COLO668 (cell line): Measurements from ENCODE around the gene SIK2.
"Not testable (repeated sequence)": the region's sequence is repeated elsewhere in the genome, so short reads cannot be mapped to it uniquely, and the experiment has no call there.

Source experiments
- DNase-seq: peaks from one replicate; lab custom pipeline; 2025; ENCODE audit not compliant: unreplicated experiment; lab: John Stamatoyannopoulos, UW

SIK2 gene

DNA sequence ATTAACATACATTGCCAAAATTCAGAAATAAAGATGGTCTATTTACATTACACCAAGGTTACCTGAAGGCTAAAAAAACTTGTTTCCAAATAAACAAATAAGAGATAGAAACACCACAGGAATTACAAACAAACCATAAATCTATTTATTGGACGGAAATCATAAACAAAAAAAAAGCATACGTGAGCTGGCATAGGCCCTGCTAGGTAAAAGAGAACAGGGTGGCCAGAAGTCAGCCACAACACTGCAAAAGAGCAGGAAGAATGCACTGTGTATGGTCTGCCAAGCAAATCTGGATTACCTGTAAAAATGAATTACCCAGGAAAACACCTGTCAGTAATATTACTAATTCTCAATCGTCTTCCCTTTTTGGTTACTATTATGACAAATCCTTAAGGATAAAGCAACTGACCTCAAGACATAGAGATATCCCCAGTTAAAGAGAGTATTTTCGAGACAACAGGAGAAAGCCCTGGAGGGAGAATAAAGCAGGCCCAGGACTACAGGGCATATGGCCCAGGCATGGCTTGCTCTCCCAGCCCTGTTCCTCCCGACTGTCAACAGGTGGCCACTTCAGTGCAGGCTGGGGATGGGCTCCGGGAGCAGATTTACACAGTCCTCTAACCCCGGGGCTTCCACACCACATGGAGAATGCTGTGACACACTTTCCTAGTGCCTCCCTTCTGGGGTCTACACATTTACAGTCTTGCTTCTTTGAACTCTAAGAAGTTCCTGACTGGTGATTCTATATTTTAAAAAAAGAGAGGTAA lies 146.0 kb downstream of the SIK2 start:
- DNase-seq = no peak

DNA sequence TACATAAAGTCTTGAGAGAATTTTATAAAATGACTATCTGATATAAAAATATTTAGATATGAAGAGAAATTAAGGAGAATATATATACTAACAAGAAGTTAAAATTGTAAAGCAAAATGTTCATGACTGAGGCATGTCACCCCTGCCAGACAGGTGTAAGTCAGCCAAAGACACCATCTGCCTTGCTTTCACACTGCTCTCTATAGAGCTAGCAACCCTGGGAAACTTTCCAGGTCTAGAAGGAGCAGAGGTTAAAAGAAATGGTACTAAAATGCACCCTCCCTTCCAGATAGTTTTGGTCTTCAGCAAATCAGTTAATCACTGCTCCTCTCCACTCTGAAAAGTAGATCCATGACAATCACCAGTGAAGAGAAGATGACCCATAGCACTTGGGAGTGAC lies 147.4 kb downstream of the SIK2 start:
- no peak for DNase-seq

DNA sequence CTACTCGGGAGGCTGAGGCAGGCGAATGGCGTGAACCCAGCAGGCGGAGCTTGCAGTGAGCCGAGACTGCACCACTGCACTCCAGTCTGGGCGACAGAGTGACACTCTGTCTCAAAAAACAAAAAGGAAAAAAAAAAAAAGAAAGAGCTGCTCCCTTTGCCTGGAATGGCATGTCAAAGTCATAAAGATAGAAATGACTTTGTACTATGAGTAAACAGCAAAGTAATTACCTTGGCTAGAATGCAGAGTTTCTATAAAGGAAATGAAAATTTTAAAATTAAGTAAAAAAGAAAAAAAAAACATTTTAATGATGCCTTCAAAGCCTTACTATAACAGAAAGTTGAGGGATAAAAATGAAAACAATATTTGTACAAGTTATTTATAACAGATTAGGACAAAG lies 153.8 kb downstream of the SIK2 start:
- DNase-seq = no peak

DNA sequence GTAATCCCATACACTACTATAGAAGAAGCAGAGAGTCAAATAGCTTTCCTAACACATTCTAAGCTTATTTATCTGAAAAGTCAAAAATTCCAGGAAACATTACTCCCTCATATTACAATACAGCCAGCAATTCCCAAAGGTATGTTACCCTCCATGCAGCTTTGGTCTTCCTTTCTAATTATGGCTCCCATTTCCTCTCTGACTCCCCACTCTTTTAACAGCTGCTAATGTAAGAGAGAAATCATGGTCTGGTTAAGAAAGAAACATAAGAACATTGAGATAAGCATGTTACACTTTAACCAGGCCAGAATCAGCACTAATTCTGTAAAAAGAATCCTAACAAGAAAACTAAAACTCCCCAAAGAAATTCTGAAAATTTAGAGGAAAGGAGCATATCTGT lies 157.1 kb downstream of the SIK2 start:
- DNase-seq = no peak

DNA sequence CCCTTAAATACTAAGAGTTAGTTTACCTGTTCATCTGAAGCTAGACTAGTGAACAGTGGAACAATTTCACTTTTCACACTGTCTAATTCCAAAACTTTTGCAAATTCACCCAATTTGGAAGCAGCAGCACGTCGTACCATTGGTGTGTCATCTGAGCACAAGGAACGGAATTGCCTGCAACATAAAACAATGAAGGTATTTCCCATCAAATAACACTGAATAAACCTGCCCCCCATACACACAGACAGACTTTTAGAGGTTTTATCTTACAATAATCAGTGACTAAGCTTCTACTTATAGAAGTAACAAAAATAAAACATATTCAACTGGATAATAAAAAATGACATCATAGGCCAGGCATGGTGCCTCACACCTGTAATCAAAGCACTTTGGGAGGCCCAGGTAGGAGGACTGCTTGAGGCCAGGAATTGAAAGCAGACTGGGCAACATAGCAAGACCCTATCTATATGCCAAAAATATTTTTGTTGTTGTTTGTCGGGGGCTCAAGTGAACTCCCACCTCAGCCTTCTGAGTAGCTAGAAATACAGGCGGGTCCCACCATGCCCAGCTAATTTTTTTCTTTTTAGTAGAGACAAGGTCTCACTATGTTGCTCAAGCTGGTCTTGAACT lies 157.6 kb downstream of the SIK2 start:
- no peak for DNase-seq

DNA sequence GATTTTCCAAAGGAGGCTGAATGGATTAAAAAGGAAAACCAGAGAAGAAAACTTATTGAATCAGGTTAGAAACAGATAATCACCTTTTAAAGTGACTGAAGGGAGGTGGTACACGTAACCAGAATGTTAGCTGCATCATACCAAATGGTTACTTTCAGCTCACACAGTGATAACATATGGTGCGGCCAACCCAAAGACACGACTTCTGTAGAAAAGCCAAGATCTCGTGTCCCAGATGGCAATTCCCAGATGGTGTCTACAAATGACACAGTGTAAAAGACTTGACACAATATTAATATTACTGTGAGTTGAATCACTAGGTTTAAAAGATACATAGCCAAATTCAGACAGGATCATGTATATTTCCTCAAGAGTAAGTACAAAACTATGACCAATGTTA lies 158.8 kb downstream of the SIK2 start:
- DNase-seq = no peak

DNA sequence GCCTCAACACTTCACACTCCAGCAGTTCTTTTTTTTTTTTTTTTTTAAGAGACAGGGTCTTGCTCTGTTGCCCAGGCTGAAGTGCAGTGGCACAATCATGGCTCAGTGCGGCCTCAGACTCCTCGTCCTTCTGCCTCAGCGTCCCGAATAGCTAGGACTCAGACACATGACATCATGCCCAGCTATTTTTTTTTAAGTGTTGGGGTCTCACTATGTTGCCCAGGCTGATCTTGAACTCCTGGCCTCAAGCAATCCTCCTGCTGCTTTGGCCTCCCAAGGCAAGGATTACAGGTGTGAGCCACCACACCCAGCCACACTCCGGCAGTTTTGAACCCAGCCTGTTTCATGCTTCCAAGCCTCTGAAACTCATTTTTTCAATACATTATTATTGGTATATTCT lies 160.3 kb downstream of the SIK2 start:
- no peak for DNase-seq

DNA sequence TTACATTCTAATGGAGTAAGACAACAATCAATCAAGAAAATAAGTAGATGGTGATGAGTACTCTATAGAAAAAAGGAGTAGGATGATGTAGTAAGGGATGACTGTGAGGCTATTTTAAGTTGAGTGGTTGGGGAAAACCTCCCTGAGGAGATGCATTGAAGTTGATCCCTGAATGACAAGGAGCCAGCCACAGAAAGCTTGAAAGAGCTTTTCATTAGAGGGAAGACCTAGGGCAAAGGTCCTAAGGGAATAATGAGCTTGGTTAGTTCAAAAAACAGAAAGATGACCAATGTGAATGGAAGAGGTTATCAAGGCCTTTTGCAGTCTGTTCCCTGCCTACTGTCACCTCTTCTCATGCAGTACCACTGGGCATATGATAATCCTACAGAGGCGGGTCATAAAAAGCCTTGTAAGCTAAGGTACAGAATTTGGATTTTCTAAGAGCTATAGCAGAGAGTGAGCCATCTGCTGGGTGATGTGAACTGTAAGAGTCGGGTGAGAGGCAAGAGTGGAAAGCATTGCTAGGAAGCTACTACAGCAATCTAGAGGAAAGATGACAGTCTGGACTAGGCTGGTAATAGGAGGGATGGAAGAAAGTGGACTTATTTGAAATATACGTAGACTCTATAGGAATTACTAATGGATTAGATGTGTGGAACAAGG lies 160.9 kb downstream of the SIK2 start:
- no peak for DNase-seq

DNA sequence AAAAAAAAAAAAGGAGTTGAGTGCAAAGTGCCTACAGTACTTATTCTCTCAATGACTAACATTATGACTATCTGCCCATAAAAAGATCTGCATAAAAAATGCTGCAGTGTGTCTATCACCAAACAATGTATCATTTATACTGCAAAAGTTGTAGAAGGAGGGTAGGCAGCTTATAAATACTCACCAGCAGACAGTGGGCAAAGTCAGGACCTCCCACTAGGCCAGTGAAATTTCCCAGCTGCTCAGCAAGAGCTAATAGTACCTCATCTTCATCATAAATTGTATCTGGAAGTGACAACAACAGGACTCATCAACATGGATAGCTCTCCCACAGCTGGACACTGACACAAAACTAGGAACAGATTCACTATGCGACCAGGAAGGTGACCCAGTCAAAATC lies 162.4 kb downstream of the SIK2 start:
- no peak for DNase-seq

DNA sequence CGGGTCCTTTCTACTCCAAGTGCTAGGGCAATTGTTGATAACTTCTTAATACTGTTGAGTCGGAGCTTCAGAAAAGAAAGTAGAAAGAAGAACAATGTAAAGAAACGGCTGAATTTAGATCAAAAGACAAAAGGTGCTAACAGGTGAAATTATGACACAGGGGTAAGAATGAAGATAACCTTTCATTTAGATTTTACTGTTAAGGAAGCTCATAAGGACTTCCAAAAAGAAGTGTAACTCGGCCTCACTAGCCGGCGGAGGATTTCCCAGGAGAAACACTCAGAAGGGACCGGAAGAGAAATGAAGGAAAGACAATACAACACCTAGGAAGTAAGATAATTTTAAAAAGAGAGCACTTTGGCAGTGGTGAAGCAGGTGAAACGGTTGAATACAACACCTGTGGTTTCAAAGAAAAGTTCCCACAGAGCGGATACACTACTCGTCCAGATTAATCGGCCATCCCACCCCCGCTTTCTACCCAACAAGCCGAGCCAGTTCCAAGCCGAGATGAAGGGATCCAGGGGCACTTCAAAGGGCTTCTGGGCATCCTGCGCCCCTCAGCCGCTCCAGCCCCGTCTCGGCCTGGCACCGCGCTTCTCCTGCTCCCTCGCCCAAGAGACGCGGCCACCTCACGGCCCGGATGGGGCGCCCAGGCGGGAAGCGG lies 163.2 kb downstream of the SIK2 start:
- no peak for DNase-seq

DNA sequence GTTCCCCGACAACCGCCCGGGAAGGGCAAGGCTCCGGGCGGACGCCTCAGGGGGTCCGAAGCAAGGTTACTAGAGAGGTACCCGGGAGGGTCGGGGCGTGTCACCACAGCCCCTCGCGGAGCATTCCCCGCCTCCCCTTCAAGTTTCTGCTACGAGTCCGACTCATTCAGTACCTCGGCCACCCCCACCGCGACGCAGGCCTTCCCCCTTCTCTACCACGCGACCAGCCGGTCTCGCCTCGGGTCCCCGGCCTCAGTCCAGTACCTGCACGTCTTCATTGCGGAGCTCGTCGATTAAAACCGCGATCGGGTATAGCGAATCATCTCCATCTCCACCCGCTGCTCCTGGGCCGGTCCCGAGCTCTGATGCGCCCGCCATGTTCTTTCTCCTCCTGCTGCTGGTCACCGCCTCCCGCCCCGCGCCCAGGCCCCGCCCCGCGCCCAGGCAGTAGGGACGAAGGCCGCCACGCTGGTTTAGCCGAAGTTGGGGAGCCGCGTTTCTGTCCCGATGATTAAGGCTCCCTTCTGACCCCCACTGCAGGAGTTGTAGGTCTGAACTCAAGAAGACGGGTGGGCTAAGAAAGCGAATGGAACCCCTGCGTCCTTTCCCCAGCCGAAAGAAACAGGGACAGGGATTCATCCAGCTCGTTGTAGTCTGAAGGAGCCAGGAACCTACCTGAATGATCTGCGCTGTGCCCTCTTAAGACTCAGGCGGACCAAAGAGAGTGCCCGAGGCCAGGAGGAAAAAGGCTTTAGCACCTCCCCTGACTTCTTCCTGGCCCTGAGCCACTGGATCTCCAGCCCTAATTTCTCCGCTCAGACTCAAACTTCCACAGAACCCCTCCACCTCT lies 164.0 kb downstream of the SIK2 start, which contains the start of gene PPP2R1B:
Gene PPP2R1B (minus strand): TSS at position 406 of the 850 bp plus-strand sequence. CDS start 28 bp downstream, at position 378.
- DNase-seq = peak; percentile 74

DNA sequence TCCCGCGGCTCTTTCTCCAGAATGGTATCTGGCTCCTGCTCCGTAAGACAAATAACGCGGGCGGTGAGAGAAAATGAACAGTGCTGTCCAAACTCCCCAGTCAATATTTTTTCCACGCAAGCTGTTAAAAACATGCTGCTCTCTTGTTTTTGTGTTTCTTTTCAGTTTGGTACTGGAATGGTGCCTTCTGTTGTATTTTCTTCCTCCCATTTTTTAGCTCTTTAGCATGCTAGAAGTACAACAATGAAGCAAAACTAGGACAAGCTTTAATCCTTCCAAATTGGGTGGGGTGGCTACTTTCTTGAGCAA lies 164.5 kb downstream of the SIK2 start:
- DNase-seq = no peak

DNA sequence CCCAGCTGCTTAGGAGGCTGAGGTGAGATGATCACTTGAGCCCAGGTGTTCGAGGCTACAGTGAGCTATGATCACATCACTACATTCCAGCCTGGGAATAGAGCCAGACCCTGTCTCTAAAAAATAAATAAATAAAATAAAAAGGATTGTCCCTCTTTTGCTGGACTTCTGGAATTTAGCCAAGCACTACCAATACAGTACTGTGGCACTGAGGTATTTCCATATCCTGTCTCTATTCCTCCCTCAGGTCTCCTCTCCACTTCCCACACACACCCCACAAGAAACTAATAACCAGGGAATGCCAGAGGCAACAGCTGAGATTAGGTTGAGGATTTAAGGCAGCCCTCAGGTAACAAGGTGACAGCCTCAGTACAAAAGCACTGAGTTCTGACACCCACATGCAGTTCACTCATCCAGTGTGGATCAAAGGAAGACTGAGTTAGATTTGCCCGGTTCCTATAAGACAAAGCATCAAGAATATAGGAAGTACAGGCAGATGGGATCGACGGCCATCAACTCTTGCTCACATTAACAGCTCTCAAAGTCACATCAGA lies 168.4 kb downstream of the SIK2 start:
- DNase-seq = no peak

DNA sequence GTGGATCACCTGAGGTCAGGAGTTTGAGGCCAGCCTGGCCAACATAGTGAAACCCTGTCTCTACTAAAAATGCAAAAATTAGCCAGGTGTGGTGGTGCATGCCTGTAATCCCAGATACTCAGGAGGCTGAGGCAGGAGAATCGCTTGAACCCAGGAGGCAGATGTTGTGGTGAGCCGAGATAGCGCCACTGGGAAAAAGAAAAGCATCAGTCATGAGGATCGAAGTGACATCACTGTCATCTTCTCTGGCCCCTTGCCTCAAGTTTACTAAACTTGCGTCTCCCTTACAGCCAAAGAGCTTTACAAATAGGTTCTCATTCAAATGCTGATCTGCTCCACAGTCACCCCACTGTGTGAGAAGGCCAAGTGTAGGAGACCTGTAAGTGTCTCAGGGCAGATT lies 169.0 kb downstream of the SIK2 start:
- DNase-seq = not testable (repeated sequence)

DNA sequence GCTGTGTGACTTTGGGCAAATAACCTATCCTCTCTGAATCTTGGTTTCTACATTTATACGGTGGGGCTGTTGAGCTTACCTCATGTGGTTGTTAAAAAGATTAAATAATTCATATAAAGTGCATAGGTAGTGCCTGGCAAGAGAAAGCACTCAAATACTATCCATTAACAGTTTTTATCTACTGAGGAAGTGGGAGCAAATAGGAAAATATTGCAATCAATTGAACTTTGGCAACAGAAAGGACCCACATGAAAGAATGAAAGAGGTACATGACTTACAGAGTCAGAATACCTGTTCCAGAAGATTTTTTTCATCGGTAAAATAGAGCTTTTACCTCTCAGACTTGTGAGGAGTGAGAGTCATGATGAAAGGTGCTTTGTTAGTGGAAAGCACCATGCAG lies 170.3 kb downstream of the SIK2 start:
- no peak for DNase-seq

DNA sequence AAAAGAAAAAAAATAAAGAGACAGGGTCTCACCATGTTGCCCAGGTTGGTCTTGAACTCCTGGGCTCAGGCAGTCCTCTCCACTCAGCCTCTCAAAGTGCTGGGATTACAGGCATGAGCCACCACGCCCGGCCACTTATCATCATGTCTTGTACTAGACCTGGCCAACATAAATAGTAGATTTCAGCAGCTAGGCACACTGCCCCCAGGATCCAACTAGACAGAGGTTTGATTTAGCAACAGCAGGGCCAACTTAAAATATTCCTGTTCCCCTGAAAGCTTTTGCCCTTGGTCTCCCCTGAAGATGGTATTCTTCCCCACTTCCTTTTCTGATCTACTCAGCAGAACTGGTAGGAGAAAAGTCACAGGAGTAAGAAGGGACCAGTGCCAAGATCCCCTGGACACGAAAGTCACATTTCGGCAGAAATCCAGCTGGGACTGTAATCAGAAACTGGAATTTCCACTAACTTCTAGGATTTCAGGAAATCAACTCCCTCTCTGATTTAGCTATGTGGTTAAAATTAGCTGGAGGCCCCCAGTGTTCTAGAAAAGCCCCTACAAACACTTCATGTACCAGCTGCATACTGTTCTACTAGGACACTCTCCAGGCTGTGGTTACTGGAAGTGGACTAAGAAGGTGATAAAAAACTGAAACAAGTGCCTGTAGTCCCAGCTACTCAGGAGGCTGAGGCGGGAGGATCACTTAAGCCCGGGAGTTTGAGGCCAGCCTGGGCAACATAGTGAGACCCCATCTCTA lies 172.9 kb downstream of the SIK2 start:
- no peak for DNase-seq

DNA sequence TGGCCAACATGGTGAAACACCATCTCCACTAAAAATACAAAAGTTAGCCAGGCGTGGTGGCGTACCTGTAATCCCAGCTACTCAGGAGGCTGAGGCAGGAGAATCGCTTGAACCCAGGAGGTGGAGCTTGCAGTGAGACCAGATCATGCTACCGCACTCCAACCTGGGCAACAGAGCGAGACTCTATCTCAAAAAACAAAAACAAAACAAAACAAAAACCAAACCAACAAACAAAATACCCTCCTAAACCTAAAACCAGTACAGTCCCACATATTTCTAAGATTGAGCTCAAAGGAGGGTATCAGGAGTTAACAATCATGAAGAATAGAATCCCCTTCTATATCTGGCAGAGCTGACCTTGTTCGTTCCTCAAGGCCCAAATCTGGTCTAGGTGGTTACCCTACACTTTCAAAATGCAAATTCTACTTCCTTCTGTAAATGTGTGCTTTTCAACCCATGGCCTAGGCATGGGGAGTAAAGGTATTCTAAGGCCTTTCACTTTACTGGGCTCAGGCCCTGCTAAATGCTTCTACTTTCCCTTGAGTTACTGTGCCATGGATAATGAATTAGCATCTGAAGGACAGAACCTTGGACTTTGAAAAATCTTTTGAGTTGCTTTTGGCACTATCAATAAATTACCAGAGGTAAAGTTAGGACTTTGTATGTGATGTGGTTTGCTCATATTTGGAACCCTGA lies 174.3 kb downstream of the SIK2 start:
- no peak for DNase-seq

DNA sequence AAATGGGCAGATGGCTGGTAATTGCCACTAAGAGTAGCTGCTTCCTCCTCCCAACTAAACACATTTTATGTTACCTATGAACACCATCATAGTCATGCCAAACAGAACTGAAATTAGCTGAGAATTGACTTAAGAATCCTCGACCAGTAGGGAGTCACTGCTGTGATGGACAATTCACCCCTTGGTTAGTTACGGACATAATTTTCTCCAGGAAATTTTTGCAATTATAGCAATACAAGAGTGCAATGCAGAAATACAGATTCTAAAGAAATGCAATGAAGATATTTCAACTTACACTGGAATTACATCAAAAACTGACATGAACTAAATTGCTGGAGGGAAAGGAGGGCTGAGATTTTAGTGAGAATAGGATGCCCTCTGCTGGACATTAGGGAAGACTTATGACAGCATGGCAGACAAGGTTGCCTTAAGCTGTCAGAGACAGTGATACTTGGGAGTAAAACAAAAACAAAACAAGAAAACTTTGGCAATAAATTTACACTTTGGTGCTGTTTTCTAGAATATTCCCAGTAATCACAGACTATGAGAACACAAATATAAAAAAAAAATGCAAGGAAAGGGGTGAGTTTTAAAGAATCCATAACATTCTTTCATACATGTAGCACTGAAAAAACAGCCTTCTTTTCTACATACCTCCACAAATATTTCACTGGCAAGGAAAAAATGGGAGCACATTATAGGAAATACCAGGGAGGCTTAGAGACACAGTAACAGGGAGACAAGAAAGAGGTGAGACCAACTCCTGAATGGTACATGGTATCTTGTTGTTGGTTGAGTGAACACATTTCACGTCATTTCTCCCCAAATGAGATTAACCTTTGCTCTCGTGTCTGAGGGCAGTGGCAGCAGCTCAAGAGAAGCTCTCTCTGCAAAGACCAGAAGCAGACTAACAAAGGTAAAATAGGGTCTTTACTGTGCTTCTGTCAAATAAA lies 175.1 kb downstream of the SIK2 start:
- peak; percentile 7 for DNase-seq
